GM12873 (cell line): ENCODE results near the gene ADM.

Experiments
- TF ChIP-seq, protein P1 (sequence below): IDR thresholded peaks from 2 replicates; pipeline ENCODE4 v1.5.1; 2012; ENCODE audit warnings: low read depth, mild to moderate bottlenecking, moderate library complexity, low read length, control low read depth; ENCODE audit not compliant: insufficient read depth; ENCODE audit errors: missing control alignments

The ADM gene

DNA sequence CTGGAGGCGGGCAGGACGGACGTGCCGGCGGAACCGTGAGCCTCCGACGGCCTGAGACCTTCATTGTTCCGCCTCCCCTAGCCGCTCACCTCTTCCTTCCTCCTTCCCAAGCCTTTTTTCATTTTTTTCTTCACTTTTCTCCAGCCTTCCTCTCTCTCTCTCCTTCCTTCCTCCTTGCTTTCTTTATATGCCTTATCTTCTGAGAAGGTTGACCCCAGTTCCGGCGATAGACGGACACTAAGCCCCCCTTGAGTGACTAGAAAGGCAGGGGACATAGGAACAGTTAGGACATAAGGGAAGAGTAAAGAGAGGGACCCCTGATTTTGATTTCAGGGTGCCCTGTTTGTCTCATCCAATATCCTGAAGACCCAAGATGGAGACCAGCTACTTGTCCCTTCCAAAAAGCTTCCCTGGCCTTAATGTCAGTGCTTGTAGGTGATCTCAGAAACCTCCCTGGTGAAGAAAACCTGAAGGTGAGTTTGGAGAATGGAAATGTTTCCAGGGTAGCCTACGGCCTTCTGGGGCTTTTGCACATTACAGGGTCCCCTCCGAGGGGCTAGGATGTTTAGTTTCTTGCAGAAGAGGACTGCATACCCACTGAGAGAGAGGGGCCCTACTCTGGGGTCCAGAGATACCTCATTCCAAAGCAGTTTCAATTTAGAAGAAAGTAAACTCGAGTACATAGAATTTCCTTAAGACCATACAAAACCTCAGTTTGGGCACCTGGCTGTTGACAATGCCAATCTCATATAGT lies 3.5 kb downstream of the ADM start:
- TF ChIP-seq, protein P1, sequence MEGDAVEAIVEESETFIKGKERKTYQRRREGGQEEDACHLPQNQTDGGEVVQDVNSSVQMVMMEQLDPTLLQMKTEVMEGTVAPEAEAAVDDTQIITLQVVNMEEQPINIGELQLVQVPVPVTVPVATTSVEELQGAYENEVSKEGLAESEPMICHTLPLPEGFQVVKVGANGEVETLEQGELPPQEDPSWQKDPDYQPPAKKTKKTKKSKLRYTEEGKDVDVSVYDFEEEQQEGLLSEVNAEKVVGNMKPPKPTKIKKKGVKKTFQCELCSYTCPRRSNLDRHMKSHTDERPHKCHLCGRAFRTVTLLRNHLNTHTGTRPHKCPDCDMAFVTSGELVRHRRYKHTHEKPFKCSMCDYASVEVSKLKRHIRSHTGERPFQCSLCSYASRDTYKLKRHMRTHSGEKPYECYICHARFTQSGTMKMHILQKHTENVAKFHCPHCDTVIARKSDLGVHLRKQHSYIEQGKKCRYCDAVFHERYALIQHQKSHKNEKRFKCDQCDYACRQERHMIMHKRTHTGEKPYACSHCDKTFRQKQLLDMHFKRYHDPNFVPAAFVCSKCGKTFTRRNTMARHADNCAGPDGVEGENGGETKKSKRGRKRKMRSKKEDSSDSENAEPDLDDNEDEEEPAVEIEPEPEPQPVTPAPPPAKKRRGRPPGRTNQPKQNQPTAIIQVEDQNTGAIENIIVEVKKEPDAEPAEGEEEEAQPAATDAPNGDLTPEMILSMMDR: no peak

DNA sequence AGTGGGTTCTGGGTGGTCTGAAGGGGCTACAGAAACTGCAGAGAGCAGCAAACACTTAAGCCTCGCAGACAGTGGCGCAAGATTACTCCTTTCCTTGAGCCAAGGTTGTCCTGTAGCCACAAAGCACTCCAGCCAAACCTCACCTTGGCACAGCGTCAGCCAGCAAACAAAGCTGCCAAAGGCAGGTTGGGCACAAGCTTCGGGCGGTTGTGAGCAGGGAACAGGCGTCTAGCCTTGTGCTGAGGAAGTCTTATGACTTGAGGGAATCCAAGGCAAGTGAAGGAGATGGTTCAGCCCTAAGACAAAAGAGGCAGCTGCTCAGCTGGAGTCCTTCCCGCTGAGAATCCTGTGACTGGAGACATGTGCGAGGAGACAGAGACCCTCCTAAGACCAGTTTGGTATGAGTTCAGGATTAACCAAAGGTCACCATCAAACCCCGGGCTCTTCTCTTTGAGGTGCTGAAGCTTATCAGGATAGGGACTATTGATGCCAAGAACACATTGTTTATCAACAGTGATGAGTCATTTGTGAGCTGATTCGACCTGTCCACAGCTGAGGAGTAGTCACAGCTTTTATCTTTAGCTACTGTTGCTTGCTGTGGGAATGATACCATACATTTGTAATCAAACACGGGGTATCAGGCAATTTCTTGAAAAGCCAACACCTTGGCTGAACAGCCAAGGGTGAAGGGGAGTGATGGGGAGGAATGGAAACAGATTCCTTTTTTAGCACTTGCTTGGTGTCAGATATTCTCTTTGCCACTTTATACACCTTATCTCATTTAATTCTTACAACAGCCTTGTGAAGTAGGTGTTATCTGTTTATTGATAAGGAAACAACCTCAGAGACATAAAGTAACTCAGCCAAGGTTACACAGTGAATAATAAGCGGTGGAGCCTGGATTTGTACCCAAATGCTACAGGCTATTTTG lies 4.6 kb downstream of the ADM start:
- TF ChIP-seq, protein P1: no peak

DNA sequence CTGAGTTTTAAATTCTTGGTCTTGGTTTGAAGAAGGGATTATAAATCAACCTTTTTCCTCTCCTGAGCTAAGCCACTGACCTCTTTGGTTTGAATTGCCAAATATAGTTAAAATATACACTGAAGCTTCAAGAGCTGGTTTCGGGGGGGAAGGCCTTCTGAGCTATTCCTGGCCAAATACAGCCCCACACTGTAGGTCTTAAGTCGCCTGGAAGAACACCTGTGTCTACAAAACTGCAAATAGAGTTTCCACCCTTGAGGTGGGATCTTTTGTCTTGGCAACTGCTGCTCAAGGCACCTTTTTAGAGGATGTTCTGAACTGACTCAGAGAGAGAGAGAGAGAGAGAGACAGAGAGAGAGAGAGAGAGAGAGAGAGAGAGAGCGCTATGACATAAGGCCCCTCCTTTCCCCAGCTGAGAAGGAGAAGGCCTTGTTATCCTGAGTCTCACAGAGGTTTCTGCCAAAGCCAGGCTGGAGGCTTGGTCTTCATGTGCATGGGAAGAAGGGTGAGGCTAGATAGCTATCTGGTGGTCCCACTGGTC lies 5.5 kb downstream of the ADM start:
- TF ChIP-seq, protein P1: no peak

DNA sequence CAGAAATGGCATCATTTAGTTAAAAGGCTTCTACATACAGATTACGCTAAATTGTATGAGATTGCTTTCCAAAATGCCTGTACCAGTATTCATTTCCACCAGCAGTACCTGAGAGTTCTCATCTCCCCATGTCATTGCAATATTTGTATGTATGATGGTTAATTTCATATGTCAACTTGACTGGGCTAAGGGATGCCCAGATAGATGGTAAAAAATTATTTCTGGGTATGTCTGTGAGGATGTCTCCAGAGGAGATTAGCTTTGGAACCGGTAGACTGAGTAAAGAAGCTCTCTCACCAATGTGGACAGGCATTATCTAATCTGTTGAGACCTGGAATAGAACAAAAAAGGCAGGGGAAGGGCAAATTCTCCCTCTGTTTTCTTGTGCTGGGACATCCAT lies 6.9 kb downstream of the ADM start:
- TF ChIP-seq, protein P1: no peak

DNA sequence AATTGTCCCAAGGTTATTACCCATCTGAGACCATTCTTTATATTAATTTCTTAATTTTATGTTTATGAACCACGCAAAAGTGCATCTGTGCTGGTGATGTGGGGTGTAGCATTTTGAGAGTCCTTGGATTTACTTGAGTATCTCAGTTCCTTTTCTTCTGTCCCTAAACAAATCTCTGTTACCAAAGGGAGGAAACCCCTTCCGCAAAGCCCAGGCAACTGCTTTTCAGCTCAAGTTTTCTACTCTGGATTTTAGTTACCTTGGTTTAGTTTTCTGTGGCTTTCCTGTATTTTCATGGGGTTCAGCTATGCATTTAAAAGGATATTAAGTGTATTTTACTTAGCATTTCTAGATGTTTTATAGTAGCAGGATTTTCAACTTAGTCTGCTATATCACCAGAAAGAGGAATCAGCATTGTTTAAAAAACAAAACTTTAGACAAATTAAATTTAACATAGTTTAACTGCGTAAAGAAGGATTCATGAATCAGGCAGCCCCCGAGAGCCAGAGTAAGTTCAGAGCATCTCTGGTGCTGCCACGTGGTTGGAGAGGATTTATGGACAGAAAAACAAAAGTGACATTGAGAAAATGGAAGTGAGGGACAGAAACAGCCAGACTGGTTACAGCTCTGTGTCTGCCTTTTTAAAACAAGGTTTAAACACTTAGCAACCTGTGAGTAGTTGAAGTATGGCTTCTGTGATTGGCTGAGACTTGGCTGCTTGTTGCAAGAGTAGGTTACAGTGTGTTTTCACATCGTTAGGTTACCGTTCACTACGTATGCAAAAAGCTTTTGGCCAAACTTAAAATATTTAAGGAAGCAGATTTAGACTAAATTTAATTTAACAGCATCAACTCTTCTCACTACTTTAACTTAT lies 9.6 kb downstream of the ADM start:
- TF ChIP-seq, protein P1: no peak

GRCh38 chr11:10315083-10315482 lies 10.2 kb downstream of the ADM start:
- TF ChIP-seq, protein P1: no peak
